GM12873 (cell line): ENCODE results near the gene TSC22D1.

ENCODE experiments used
- TF ChIP-seq, protein P1 (sequence below): IDR thresholded peaks from 2 replicates; pipeline ENCODE4 v1.5.1; 2012; ENCODE audit warnings: low read depth, mild to moderate bottlenecking, moderate library complexity, low read length, control low read depth; ENCODE audit not compliant: insufficient read depth; ENCODE audit errors: missing control alignments

Gene TSC22D1

DNA sequence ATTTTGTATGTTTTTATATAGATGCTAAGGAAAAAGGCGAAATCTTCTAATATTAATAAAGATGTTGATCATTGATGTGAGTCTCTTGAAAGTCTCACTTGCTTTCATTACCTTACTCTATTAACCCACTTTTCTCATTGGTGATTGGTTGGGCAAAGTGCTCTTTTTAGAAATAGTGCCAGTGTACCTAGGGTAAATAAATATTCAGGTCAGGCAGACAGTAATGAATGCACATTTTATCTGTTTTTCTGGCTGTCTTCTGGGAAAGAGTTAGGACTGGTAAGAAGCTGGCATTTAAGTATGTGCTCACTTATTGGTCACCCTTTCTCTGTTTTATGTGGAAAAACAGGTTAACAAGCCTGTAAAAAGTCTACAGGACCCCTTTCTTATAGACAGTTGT, 191.4 kb downstream of the TSC22D1 start:
- TF ChIP-seq, protein P1, sequence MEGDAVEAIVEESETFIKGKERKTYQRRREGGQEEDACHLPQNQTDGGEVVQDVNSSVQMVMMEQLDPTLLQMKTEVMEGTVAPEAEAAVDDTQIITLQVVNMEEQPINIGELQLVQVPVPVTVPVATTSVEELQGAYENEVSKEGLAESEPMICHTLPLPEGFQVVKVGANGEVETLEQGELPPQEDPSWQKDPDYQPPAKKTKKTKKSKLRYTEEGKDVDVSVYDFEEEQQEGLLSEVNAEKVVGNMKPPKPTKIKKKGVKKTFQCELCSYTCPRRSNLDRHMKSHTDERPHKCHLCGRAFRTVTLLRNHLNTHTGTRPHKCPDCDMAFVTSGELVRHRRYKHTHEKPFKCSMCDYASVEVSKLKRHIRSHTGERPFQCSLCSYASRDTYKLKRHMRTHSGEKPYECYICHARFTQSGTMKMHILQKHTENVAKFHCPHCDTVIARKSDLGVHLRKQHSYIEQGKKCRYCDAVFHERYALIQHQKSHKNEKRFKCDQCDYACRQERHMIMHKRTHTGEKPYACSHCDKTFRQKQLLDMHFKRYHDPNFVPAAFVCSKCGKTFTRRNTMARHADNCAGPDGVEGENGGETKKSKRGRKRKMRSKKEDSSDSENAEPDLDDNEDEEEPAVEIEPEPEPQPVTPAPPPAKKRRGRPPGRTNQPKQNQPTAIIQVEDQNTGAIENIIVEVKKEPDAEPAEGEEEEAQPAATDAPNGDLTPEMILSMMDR = no peak

DNA sequence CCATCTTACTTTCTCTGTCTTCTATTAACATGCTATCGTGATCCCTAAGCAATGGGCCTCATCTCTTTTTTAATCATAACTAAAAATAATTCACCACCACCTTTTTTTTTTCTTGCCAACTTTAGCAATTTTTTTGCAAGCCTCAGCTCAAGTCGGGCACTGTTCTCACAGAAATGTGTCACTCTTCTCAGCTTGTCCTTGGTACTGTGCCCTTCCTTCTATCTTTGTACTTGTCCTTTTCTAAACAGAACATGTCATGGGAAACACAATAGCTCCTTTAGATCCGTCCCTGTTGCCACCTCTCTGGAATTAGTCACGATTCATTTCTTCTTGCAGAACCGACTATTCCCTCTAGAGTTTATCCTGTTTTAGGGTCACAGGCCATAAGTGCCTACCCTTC, 192.2 kb downstream of the TSC22D1 start:
- TF ChIP-seq, protein P1 = no peak

DNA sequence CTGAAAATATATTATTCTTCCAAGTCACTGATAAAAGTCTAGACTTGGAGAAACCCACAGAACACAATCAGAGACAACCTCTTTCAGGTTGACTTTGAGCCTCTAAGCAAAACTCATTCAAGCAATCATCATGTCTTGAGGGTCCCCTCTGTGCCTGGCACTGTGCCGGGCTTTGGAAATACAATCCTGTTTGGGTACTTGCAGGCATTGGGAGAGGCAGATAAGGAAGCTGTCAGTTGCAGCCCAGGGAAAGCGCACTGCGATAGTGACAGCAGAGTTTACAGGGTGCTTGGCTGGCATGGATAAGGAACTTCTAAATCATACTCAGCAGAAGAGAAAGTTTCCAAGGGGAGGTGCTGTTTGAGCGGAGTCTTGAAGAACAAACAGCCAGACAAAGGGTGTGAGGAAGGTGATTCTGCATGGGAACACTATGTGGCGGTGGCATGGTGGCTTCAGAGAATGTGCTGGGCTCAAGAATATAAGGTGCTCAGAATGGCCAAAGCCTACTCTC, 193.4 kb downstream of the TSC22D1 start:
- TF ChIP-seq, protein P1 = no peak
